ENCODE measurements around the gene LRP10.

- TF ChIP-seq CTCF (conservative IDR thresholded peaks at IDR 0.05; ENCODE audit: low read depth, low read length) (no peak), EZH2 (IDR thresholded peaks at IDR 0.05; ENCODE audit: borderline replicate concordance, low read depth, low read length, poor library complexity, severe bottlenecking) (no peak)
These were observed 34.1 kb downstream of the LRP10 start for GRCh38 chr14:22905627-22906026.
